ENCODE results near the gene LMF1.
"Not testable (repeated sequence)": the region's sequence is repeated elsewhere in the genome, so short reads cannot be mapped to it uniquely, and the experiment has no call there.

The LMF1 gene

GRCh38 chr16:886084-886543, 84.7 kb downstream of the LMF1 start:
- Histone ChIP-seq H3K36me3 (no peaks in the 10 kb centered on the region), H3K27ac (no peak overlapping the region), H3K9me3 (ENCODE audit: severe bottlenecking) (peaks cover 11% of the 10 kb centered on the region), H3K27me3 (ENCODE audit: insufficient read depth, low read depth, severe bottlenecking) (no peaks in the 10 kb centered on the region), H3K4me3 (ENCODE audit: low read depth, low read length) (no peak overlapping the region)
- no peak for DNase-seq
- TF ChIP-seq CTCF (IDR thresholded peaks at IDR 0.05; ENCODE audit: low read depth, low read length), result no peak

GRCh38 chr16:885391-885790, 85.4 kb downstream of the LMF1 start:
- H3K27me3 ChIP-seq (ENCODE audit: insufficient read depth, low read depth, severe bottlenecking), result no peaks in the 10 kb centered on the region
- no peak overlapping the region for H3K27ac ChIP-seq
- TF ChIP-seq CTCF (IDR thresholded peaks at IDR 0.05; ENCODE audit: low read depth, low read length), result no peak
- H3K4me3 ChIP-seq (ENCODE audit: low read depth, low read length), result no peak overlapping the region
- H3K9me3 ChIP-seq (ENCODE audit: severe bottlenecking), result peaks cover 11% of the 10 kb centered on the region
- no peak for DNase-seq
- no peaks in the 10 kb centered on the region for H3K36me3 ChIP-seq

GRCh38 chr16:884232-884631, 86.6 kb downstream of the LMF1 start:
- DNase-seq, result no peak
- no peak for TF ChIP-seq CTCF (IDR thresholded peaks at IDR 0.05; ENCODE audit: low read depth, low read length)
- H3K27ac ChIP-seq, result no peak overlapping the region
- H3K27me3 ChIP-seq (ENCODE audit: insufficient read depth, low read depth, severe bottlenecking), result no peaks in the 10 kb centered on the region
- no peak overlapping the region for H3K4me3 ChIP-seq (ENCODE audit: low read depth, low read length)
- peaks cover 11% of the 10 kb centered on the region for H3K9me3 ChIP-seq (ENCODE audit: severe bottlenecking)
- no peaks in the 10 kb centered on the region for H3K36me3 ChIP-seq

GRCh38 chr16:883781-884180, 87.0 kb downstream of the LMF1 start:
- TF ChIP-seq CTCF (IDR thresholded peaks at IDR 0.05; ENCODE audit: low read depth, low read length), result no peak
- H3K4me3 ChIP-seq (ENCODE audit: low read depth, low read length), result no peak overlapping the region
- no peak overlapping the region for H3K27ac ChIP-seq
- peaks cover 11% of the 10 kb centered on the region for H3K9me3 ChIP-seq (ENCODE audit: severe bottlenecking)
- no peak for DNase-seq
- no peaks in the 10 kb centered on the region for H3K36me3 ChIP-seq
- H3K27me3 ChIP-seq (ENCODE audit: insufficient read depth, low read depth, severe bottlenecking), result no peaks in the 10 kb centered on the region

GRCh38 chr16:883340-883739, 87.4 kb downstream of the LMF1 start:
- H3K27ac ChIP-seq, result no peak overlapping the region
- peaks cover 11% of the 10 kb centered on the region for H3K9me3 ChIP-seq (ENCODE audit: severe bottlenecking)
- DNase-seq, result no peak
- no peak for TF ChIP-seq CTCF (IDR thresholded peaks at IDR 0.05; ENCODE audit: low read depth, low read length)
- H3K4me3 ChIP-seq (ENCODE audit: low read depth, low read length), result no peak overlapping the region
- no peaks in the 10 kb centered on the region for H3K27me3 ChIP-seq (ENCODE audit: insufficient read depth, low read depth, severe bottlenecking)
- H3K36me3 ChIP-seq, result no peaks in the 10 kb centered on the region

GRCh38 chr16:882671-883070, 88.1 kb downstream of the LMF1 start:
- not testable (repeated sequence) for H3K27me3 ChIP-seq (ENCODE audit: insufficient read depth, low read depth, severe bottlenecking); DNase-seq; H3K4me3 ChIP-seq (ENCODE audit: low read depth, low read length); H3K27ac ChIP-seq; H3K36me3 ChIP-seq
- H3K9me3 ChIP-seq (ENCODE audit: severe bottlenecking), result peaks cover 11% of the 10 kb centered on the region
